Panc1 (cell line): Measurements from ENCODE around the gene LIPI.

Experiments
- CTCF ChIP-seq: fragments of 450-650 bp; IDR thresholded peaks from 2 replicates; pipeline ENCODE4 v1.5.1; 2017; ENCODE audit warnings: mild to moderate bottlenecking
- POLR2AphosphoS5 ChIP-seq: IDR thresholded peaks from 2 replicates; pipeline ENCODE4 v1.6.1; 2012; ENCODE audit warnings: mild to moderate bottlenecking, low read depth, low read length, moderate library complexity
- REST ChIP-seq, 2 experiments: IDR thresholded peaks; 2 replicates each; pipeline ENCODE4 v1.6.1; 2011 to 2012; ENCODE audit warnings: low read depth in 2 of 2, control low read depth in 1 of 2, low read length in 1 of 2, mild to moderate bottlenecking in 1 of 2, moderate library complexity in 1 of 2; ENCODE audit not compliant: insufficient read depth in 1 of 2
- SIN3A ChIP-seq: IDR thresholded peaks from 2 replicates; pipeline ENCODE4 v1.6.1; 2012; ENCODE audit warnings: low read depth, mild to moderate bottlenecking, low read length, moderate library complexity, borderline replicate concordance; ENCODE audit not compliant: insufficient read depth
- TCF7L2 ChIP-seq: IDR thresholded peaks from 2 replicates; pipeline ENCODE4 v1.6.1; 2011; ENCODE audit warnings: mild to moderate bottlenecking, low read depth, low read length, inconsistent platforms

GRCh38 chr21:14099570-14099969 is 111.2 kb downstream of the LIPI start:
- no peak for TF ChIP-seq CTCF
- no peak for TF ChIP-seq POLR2AphosphoS5
- no peak for TF ChIP-seq REST (IDR thresholded peaks at IDR 0.05; ENCODE audit: insufficient read depth in 1 of 2, low read depth in 2 of 2, low read length in 1 of 2)
- TF ChIP-seq SIN3A, result no peak
- no peak for TF ChIP-seq TCF7L2
